H1 (cell line): ENCODE results near the gene GRAMD2A.

Source experiments
- BCL11A ChIP-seq, 2 experiments: IDR thresholded peaks; one replicate each; pipeline ENCODE4 v1.6.1; 2011; ENCODE audit warnings: low read depth in 2 of 2, low read length in 2 of 2, mild to moderate bottlenecking in 2 of 2
- EGR1 ChIP-seq: IDR thresholded peaks from 2 replicates; pipeline ENCODE4 v1.6.1; 2011; ENCODE audit warnings: low read depth, low read length, borderline replicate concordance
- EP300 ChIP-seq, 2 experiments: IDR thresholded peaks; 1 replicate in 1 of 2; 2 replicates in 1 of 2; pipeline ENCODE4 v1.6.1; 2011 to 2012; ENCODE audit warnings: low read depth in 2 of 2, low read length in 2 of 2, mild to moderate bottlenecking in 2 of 2, borderline replicate concordance in 1 of 2, inconsistent platforms in 1 of 2, moderate library complexity in 1 of 2
- EZH2 ChIP-seq: fragments of 200-600 bp; sonication (generic); IDR thresholded peaks from 2 replicates; pipeline ENCODE4 v1.7.1; 2012; ENCODE audit warnings: low read depth, mild to moderate bottlenecking, moderate library complexity, low read length, inconsistent platforms; ENCODE audit not compliant: severe bottlenecking
- FOSL1 ChIP-seq: IDR thresholded peaks from 2 replicates; pipeline ENCODE4 v1.6.1; 2011; ENCODE audit warnings: mild to moderate bottlenecking, low read depth, low read length, moderate library complexity; ENCODE audit not compliant: insufficient read depth
- JUND ChIP-seq: IDR thresholded peaks from 2 replicates; pipeline ENCODE4 v1.6.1; 2011; ENCODE audit warnings: mild to moderate bottlenecking, improper control_type of control experiment, low read length
- POLR2A ChIP-seq, 2 experiments: IDR thresholded peaks; 1 replicate in 1 of 2; 2 replicates in 1 of 2; pipeline ENCODE4 v1.6.1; 2011; ENCODE audit warnings: low read depth in 2 of 2, low read length in 2 of 2, mild to moderate bottlenecking in 2 of 2; ENCODE audit errors: control extremely low read depth in 1 of 2
- POLR2AphosphoS5 ChIP-seq: IDR thresholded peaks from 2 replicates; pipeline ENCODE4 v1.6.1; 2011; ENCODE audit warnings: low read depth, low read length
- RNF2 ChIP-seq: fragments of 200-900, 300-1000 bp; sonication (generic); IDR thresholded peaks from 2 replicates; pipeline ENCODE4 v1.7.1; 2016; ENCODE audit warnings: borderline replicate concordance, low read depth, mild to moderate bottlenecking, antibody characterized with exemption, low read length; ENCODE audit not compliant: poor library complexity, severe bottlenecking; ENCODE audit errors: missing control alignments
- SIN3A ChIP-seq, 2 experiments: IDR thresholded peaks in 1 of 2; conservative IDR thresholded peaks in 1 of 2; 2 replicates each; pipeline ENCODE4 v1.6.1; 2011 to 2012; ENCODE audit warnings: low read length in 2 of 2, improper control_type of control experiment in 1 of 2, low read depth in 1 of 2, mild to moderate bottlenecking in 1 of 2
- TEAD4 ChIP-seq: IDR thresholded peaks from 2 replicates; pipeline ENCODE4 v1.6.1; 2012; ENCODE audit warnings: low read depth, low read length, inconsistent platforms, mixed read lengths
- TF ChIP-seq, protein P1 (sequence below), 3 experiments: IDR thresholded peaks; 1 replicate in 2 of 3; 2 replicates in 1 of 3; pipeline versions ENCODE4 v1.5.1 to v1.6.1; 2011; ENCODE audit warnings: low read length in 3 of 3, mild to moderate bottlenecking in 3 of 3, inconsistent platforms in 2 of 3, low read depth in 1 of 3, moderate library complexity in 1 of 3; ENCODE audit not compliant: insufficient read depth in 1 of 3; ENCODE audit errors: control extremely low read depth in 1 of 3

DNA sequence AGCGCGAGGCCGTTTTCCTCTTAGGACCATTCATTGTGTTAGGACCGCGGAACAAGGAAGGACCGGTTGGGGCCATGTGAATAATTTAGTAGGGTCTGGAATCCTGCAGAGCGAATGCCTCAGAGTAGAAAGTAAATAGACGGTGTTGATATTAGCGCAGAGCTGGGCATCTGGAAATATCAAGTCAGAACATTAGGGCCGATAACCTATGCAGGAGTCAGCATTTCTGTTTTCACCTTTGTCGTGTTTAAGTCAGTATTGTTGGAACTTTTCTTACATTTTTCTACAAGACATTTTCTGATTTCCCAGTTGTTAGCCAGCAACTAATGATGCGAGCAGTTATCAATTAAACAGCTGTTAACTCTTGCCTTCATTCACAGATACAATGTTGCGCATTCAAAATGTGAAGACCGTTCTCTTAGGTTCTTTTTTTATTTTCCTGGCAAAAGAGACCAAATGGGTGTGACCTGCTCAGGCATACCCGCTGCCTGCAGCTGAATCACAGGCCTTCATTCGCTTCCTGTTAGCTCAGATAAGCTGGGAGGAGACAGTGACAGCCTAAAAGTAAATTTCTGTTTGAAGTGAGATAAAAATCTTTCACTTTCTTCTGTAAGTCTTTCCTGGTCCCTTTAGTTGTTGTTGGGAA is 34.4 kb upstream of the GRAMD2A start:
- TF ChIP-seq BCL11A (IDR thresholded peaks at IDR 0.05; ENCODE audit: low read depth in 2 of 2, low read length in 2 of 2) (no peak), POLR2A (IDR thresholded peaks at IDR 0.05; ENCODE audit: control extremely low read depth in 1 of 2, low read depth in 2 of 2, low read length in 2 of 2) (peak in 1 of 2 experiments; percentile 35; a peak in 1 of 3 replicates), EZH2 (no peak), TEAD4 (no peak), EP300 (IDR thresholded peaks at IDR 0.05; ENCODE audit: borderline replicate concordance in 1 of 2, low read depth in 2 of 2, low read length in 2 of 2) (no peak), FOSL1 (no peak), RNF2 (no peak), JUND (no peak), SIN3A (conservative IDR thresholded peaks at IDR 0.05 in 1 of 2, IDR thresholded peaks at IDR 0.05 in 1 of 2; ENCODE audit: low read depth in 1 of 2, low read length in 2 of 2) (no peak), POLR2AphosphoS5 (no peak), EGR1 (no peak)
- TF ChIP-seq, protein P1, sequence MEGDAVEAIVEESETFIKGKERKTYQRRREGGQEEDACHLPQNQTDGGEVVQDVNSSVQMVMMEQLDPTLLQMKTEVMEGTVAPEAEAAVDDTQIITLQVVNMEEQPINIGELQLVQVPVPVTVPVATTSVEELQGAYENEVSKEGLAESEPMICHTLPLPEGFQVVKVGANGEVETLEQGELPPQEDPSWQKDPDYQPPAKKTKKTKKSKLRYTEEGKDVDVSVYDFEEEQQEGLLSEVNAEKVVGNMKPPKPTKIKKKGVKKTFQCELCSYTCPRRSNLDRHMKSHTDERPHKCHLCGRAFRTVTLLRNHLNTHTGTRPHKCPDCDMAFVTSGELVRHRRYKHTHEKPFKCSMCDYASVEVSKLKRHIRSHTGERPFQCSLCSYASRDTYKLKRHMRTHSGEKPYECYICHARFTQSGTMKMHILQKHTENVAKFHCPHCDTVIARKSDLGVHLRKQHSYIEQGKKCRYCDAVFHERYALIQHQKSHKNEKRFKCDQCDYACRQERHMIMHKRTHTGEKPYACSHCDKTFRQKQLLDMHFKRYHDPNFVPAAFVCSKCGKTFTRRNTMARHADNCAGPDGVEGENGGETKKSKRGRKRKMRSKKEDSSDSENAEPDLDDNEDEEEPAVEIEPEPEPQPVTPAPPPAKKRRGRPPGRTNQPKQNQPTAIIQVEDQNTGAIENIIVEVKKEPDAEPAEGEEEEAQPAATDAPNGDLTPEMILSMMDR (IDR thresholded peaks at IDR 0.05; ENCODE audit: control extremely low read depth in 1 of 3, insufficient read depth in 1 of 3, low read depth in 1 of 3, low read length in 3 of 3): no peak
